Immature natural killer cell (primary cell): ENCODE results near the gene CDH9. TPM values are rescaled to one million over a fixed set of nuclear protein-coding genes. Genes with fewer than 3 reads are reported as not detected.

Experiments used
- DNase-seq, 3 donors: peaks; one replicate each; pipeline ENCODE4 v3.0.0; 2022; ENCODE audit warnings: mixed read lengths in 1 of 3
- H3K27ac Mint-ChIP-seq, 6 donors: one replicate each; pipeline ENCODE4 v1.8.0; 2020; ENCODE audit warnings: mixed read lengths in 6 of 6, mild to moderate bottlenecking in 5 of 6, inconsistent platforms in 4 of 6, moderate library complexity in 3 of 6
- H3K27me3 Mint-ChIP-seq, 3 donors: one replicate each; pipeline ENCODE4 v1.8.0; 2020 to 2021; ENCODE audit warnings: low read depth in 3 of 3, mild to moderate bottlenecking in 3 of 3, mixed read lengths in 3 of 3, moderate library complexity in 3 of 3, inconsistent platforms in 1 of 3
- H3K36me3 Mint-ChIP-seq, 3 donors: one replicate each; pipeline ENCODE4 v1.8.0; 2020; ENCODE audit warnings: mixed read lengths in 3 of 3, inconsistent platforms in 2 of 3, mild to moderate bottlenecking in 2 of 3
- H3K4me1 Mint-ChIP-seq, 2 donors: one replicate each; pipeline ENCODE4 v1.8.0; 2020; ENCODE audit warnings: inconsistent platforms in 2 of 2, mild to moderate bottlenecking in 2 of 2, mixed read lengths in 2 of 2, moderate library complexity in 1 of 2
- H3K4me3 Mint-ChIP-seq, 5 donors: one replicate each; pipeline ENCODE4 v1.8.0; 2020; ENCODE audit warnings: mild to moderate bottlenecking in 5 of 5, mixed read lengths in 5 of 5, inconsistent platforms in 3 of 5, moderate library complexity in 3 of 5
- H3K9me3 Mint-ChIP-seq, 6 donors: one replicate each; pipeline ENCODE4 v1.8.0; 2020; ENCODE audit warnings: mild to moderate bottlenecking in 6 of 6, mixed read lengths in 6 of 6, inconsistent platforms in 4 of 6, moderate library complexity in 3 of 6
- polyA plus RNA-seq, 3 donors: library from polyadenylated mRNA; unstranded; fragments of 300-500 nt; fragmentation: Illumina TruSeq; gene quantifications; one replicate each; pipeline ENCODE4 v1.2.3, GENCODE V29; 2021

CDH9 gene
- polyA plus RNA-seq, 3 donors from 2014 or later = not detected

DNA sequence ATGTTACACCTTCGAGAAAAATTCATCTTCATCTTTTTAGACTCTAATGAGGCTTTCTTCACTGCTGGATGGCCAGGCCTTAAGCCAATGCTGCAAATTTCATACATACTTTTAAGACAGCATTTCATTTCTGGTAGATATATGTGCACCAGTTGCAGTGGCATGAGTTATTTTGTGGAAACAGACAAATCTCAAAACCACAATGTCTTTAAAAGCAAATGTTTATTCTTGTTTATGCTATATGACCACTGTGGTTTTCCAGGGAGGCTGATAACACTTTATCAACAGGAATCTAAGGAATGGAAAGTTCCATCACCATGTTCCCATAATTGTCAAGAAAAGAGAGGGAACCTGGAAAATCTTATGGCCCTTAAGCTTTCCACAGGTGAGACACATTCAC, 27.7 kb downstream of the CDH9 start:
- Mint-ChIP-seq H3K4me3 (no peak overlapping the region), H3K4me1 (no peaks in the 10 kb centered on the region), H3K27ac (no peak overlapping the region), H3K36me3 (no peaks in the 10 kb centered on the region), H3K9me3 (peaks cover 3 to 44% (median 17%) of the 10 kb centered on the region in 6 donors), H3K27me3 (peaks cover 0 to 2% (median 0%) of the 10 kb centered on the region in 3 donors)
- no peak for DNase-seq

DNA sequence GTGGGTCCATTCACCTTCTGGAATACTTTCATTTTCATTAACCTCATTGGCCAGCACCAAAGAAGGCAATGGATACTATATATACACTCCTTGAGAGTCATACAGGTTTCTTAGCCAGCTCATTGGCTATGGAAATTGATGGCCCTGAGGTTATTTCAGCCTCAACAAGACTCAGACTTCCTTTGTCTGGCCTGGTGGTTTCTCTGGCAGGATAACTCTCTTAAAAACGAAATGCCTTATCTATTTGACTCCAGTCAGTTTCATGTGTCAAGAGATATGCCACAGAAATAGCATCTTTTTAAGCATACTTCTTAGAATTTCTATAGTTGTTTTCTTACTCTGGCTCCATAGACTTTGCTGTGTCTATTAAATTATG, 28.9 kb downstream of the CDH9 start:
- Mint-ChIP-seq H3K36me3 (peaks cover 0 to under 1% (median 0%) of the 10 kb centered on the region in 3 donors), H3K27me3 (peaks cover 0 to 2% (median 0%) of the 10 kb centered on the region in 3 donors), H3K9me3 (peaks cover 7 to 49% (median 22%) of the 10 kb centered on the region in 6 donors), H3K4me3 (no peak overlapping the region), H3K4me1 (no peaks in the 10 kb centered on the region), H3K27ac (no peak overlapping the region)
- no peak for DNase-seq

DNA sequence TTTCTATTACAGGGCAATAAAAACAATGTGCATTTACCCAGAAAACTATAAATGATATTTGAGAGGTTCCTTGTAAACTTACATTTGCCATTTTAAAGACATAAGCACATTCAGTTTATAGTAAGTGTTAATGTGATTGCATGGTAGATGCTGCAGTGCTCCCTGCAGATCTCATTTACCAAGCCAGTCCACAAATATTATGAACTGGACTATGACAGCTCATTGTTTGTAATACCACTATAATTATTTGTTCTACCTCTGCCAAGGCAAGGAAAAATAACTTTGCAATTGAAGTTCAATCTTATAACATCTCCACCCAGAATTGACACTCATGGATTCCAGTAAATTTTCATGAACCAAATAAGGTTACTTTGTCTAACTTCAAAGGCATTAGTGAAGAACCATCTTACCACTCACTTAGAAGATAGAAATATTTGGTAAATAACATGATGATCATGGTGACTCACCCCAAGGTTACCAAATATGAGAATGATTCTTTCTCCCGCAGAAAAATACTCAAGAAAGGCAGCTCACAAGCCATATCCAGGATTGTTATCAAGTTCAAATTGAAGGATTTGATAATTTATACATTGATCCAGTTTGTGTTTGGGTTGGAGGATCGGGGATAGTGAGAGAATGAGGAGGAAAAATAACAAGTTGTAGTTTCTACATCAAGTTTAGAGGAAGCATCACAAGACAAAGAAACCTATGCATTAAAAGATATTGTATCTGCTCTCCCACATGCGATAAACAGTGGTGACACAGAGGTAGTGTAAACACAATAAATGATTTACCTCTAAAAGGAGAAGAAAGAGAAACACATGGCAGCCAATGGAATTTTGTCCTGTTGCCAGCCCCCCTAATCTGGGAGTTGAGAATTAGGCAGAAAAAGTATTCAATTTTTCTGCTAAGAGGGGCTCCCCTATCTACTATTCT, 29.5 kb downstream of the CDH9 start:
- no peaks in the 10 kb centered on the region for H3K4me1 Mint-ChIP-seq

DNA sequence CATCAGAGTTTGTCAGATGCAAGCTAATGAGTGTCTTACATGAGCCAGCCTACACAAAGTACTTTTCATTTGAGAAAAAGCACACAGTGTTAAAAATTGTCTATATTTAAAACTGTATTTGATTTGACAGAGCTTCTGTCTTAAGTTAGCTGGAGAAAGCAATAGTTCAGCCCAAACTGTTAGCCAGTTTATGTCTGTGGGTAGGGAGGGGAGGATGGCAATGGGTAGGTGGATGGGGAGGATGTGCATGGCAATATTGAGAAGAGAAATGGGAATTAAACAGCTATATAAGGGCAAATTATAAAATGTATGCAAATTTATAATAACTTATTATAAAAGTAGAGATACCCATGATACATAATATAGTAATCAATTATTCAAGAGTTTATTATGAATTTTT, 31.3 kb downstream of the CDH9 start:
- no peak for DNase-seq
- H3K27ac Mint-ChIP-seq = no peak overlapping the region
- no peaks in the 10 kb centered on the region for H3K4me1 Mint-ChIP-seq
- peaks cover 0 to 4% (median 0%) of the 10 kb centered on the region in 3 donors for H3K36me3 Mint-ChIP-seq
- H3K9me3 Mint-ChIP-seq = peaks cover 11 to 60% (median 30%) of the 10 kb centered on the region in 6 donors
- H3K4me3 Mint-ChIP-seq = no peak overlapping the region
- H3K27me3 Mint-ChIP-seq = no peaks in the 10 kb centered on the region

More for the DNA sequence above, 29.5 kb downstream of the CDH9 start:
- Mint-ChIP-seq H3K9me3 (peaks cover 11 to 52% (median 27%) of the 10 kb centered on the region in 6 donors), H3K27me3 (no peaks in the 10 kb centered on the region), H3K27ac (no peak overlapping the region), H3K36me3 (peaks cover 0 to 4% (median 0%) of the 10 kb centered on the region in 3 donors), H3K4me3 (no peak overlapping the region)
- DNase-seq = no peak

DNA sequence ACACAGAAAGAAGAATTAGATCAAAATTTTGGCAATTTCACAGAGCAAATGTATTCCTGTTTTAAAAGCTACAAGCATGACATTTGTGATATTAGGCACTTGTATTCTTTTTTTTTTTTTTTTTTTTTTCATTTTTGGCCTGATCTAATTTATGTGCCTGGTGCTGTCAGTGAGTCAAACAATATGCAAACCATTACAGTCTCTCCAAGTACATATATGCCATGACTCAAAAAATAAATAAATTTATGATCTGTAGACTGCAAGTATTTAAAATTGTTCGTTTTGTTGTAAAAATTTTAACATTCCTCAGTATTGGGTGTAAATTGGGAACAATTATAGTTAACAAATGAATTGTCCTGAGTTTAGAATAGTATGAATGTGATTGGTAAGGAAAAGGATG, 51.4 kb downstream of the CDH9 start:
- no peaks in the 10 kb centered on the region for H3K36me3 Mint-ChIP-seq
- no peaks in the 10 kb centered on the region for H3K27me3 Mint-ChIP-seq
- no peaks in the 10 kb centered on the region for H3K4me1 Mint-ChIP-seq

DNA sequence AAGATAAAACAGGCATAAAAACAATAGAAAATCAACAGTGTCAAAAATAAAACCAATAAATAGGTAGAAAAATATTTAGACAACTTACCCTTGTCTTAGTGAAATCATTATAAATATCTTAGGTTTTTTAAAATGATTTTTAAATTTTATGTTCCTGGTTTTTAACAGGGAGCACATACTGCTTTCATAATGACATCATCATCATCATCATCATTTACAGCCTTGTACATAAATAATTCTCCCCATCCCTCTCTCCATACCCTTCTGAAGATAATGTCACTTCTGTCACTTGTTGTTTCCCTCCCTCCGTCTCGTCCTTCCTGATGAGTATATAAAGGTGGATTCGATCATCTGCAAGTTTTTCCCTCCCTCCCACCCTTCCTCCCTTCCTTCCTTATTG, 56.6 kb downstream of the CDH9 start:
- peaks cover 7 to 54% (median 24%) of the 10 kb centered on the region in 6 donors for H3K9me3 Mint-ChIP-seq
- H3K36me3 Mint-ChIP-seq = peaks cover 0 to 3% (median 0%) of the 10 kb centered on the region in 3 donors
- no peaks in the 10 kb centered on the region for H3K4me1 Mint-ChIP-seq
- H3K4me3 Mint-ChIP-seq = no peak overlapping the region
- H3K27ac Mint-ChIP-seq = no peak overlapping the region
- no peaks in the 10 kb centered on the region for H3K27me3 Mint-ChIP-seq
- DNase-seq = no peak

More for the DNA sequence above, 51.4 kb downstream of the CDH9 start:
- H3K9me3 Mint-ChIP-seq = peaks cover 11 to 53% (median 29%) of the 10 kb centered on the region in 6 donors
- DNase-seq = no peak
- no peak overlapping the region for H3K27ac Mint-ChIP-seq
- H3K4me3 Mint-ChIP-seq = no peak overlapping the region

DNA sequence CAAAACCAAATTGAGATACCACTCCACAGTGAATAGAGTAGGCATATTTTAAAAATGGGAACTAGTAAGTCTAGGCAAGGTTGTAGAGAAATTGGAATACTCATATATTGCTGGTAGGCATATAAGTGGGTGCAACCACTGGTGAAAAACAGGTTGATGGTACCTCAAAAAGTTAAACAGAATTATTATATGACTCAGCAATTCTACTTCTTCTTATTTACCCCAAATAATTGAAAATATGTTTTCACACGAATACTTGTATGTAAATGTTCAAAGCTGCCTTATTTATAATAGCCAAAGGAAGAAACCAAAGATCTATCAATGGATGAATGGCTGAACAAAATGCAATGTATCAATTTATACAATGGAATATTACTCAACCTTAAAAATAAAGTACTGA, 79.1 kb downstream of the CDH9 start:
- no peak for DNase-seq
- Mint-ChIP-seq H3K27ac (no peak overlapping the region), H3K9me3 (peaks cover 4 to 55% (median 38%) of the 10 kb centered on the region in 6 donors), H3K4me3 (no peak overlapping the region), H3K4me1 (no peaks in the 10 kb centered on the region), H3K27me3 (no peaks in the 10 kb centered on the region), H3K36me3 (peaks cover 0 to 12% (median 0%) of the 10 kb centered on the region in 3 donors)

DNA sequence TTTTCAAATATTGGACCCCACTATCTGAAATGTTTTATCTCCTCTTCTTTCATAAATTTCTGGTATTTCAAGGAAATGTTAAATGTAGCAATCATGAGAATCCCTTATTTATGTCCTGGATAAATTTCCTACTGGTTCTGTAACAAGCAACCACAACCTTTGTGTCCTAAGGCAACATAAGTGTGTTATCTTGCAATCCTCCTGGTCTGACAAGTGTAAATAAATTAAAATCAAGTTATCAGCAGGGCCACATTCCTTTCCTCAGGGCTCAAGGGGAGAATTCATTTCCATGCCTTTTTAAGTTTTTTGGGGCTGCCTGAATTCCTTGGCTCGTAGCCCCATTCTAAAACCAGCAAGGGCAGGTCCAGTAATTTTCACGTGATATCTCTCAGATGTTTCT, 83.2 kb downstream of the CDH9 start:
- Mint-ChIP-seq H3K4me1 (no peaks in the 10 kb centered on the region), H3K27ac (no peak overlapping the region), H3K27me3 (peaks cover 0 to 3% (median 0%) of the 10 kb centered on the region in 3 donors), H3K9me3 (peaks cover 14 to 46% (median 36%) of the 10 kb centered on the region in 6 donors), H3K4me3 (no peak overlapping the region), H3K36me3 (peaks cover 0 to 9% (median 0%) of the 10 kb centered on the region in 3 donors)
- no peak for DNase-seq

DNA sequence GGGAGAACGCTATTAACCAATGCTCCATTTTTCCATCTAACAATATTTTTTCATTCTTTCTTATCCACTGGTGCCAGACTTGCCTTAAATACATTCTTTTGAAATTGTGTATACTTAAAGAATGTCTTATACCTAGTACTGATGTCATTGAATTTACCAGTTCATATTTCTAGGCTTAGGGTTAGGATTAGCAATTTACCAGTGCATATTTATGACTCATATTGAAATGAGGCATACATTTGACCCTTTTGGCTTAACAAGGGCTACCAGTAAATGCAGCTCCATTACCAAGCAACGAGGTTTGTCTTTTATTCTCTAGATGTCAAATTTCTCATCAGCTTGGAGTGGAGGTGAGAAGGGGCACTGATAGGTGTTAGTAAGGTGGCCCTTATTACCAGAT, 89.5 kb downstream of the CDH9 start:
- Mint-ChIP-seq H3K36me3 (peaks cover 0 to 3% (median 0%) of the 10 kb centered on the region in 3 donors), H3K4me1 (no peaks in the 10 kb centered on the region), H3K9me3 (peaks cover 11 to 57% (median 41%) of the 10 kb centered on the region in 6 donors), H3K27ac (no peak overlapping the region), H3K4me3 (no peak overlapping the region), H3K27me3 (peaks cover 0 to 3% (median 0%) of the 10 kb centered on the region in 3 donors)
- no peak for DNase-seq

DNA sequence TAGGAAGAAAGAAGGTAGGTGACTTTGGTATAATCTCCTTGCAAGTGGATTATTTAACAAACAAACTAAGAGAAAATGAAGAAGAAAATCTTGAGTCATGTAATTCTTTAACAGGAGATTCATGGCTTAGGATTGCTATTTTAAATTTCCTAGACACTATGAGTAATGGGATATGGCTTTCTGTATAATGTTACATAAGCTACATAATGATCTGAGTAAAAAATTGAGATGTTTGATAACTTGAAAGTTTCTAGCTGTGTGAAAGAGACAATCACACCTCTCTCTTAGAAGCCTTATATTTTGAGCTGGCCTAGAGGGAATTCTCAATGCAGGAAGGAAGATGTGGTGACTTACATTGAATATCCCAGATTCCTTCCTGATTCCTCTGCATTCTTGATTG, 92.5 kb downstream of the CDH9 start:
- DNase-seq = no peak
- Mint-ChIP-seq H3K27ac (no peak overlapping the region), H3K4me1 (no peaks in the 10 kb centered on the region), H3K9me3 (peaks cover 5 to 70% (median 30%) of the 10 kb centered on the region in 6 donors), H3K36me3 (peaks cover 0 to 3% (median 0%) of the 10 kb centered on the region in 3 donors), H3K4me3 (no peak overlapping the region), H3K27me3 (no peaks in the 10 kb centered on the region)

DNA sequence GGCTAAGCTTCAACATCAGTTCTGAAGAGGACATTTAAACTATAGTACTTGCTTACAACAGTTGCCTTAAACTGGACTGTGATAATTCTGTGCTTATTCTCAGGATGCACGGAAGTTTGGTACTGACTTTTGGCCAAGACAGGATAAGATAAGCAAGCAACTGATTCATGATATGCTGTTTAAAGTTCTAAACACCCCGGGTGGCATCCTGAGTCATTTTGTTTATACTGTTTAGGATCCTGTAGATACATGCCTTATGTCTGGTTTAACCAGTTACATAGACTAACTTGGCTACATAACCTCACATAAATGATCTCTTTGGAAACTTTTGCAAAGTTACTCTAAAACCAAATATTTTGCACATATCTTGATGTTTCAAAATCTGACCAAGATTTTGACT, 95.9 kb downstream of the CDH9 start:
- DNase-seq = no peak
- H3K36me3 Mint-ChIP-seq = peaks cover 0 to 3% (median 0%) of the 10 kb centered on the region in 3 donors
- H3K4me3 Mint-ChIP-seq = no peak overlapping the region
- peaks cover 5 to 50% (median 13%) of the 10 kb centered on the region in 6 donors for H3K9me3 Mint-ChIP-seq
- H3K27me3 Mint-ChIP-seq = no peaks in the 10 kb centered on the region
- no peak overlapping the region for H3K27ac Mint-ChIP-seq
- no peaks in the 10 kb centered on the region for H3K4me1 Mint-ChIP-seq

DNA sequence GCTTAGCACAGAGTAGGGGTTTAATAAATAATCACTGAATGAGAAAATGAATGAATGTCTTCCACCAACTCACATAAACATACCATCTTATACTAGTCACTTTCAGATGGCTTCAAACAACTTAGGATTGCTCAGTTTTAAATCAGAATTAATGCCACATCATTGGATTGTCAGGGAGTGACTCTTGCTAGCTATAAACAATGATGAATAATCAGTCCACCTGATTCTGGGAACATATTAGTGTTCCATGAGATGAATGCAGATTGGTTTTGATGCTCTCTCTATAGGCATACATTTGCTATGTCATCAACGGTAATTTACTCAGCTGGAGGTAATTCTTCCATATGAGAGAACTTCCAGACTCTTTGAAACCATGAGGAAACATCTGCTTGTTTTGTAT, 97.4 kb downstream of the CDH9 start:
- Mint-ChIP-seq H3K4me1 (no peaks in the 10 kb centered on the region), H3K27ac (no peak overlapping the region), H3K9me3 (peaks cover 5 to 40% (median 11%) of the 10 kb centered on the region in 6 donors), H3K36me3 (peaks cover 0 to 3% (median 0%) of the 10 kb centered on the region in 3 donors), H3K27me3 (no peaks in the 10 kb centered on the region), H3K4me3 (no peak overlapping the region)
- DNase-seq = no peak

DNA sequence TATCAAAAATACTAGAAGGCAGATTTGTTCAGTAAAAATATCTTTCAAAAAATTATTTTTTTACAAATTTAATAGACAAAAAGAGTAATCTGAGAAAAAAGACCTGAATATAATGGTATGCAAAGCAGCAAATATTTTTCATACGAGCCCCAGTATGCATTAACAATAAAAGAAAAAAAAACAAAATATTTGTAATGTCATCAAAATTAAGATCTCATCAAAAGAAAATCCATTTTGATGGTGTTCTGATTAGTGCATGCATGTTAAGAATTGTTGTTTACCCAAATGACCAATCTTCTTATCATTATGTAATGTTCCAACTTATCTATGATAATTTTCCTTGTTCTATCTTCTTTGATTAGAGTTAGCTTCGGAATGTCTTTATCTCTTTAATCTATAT, 106.1 kb downstream of the CDH9 start:
- Mint-ChIP-seq H3K4me1 (no peaks in the 10 kb centered on the region), H3K4me3 (no peak overlapping the region), H3K27me3 (peaks cover 0 to 1% (median 0%) of the 10 kb centered on the region in 3 donors), H3K27ac (no peak overlapping the region), H3K36me3 (no peaks in the 10 kb centered on the region), H3K9me3 (peaks cover 3 to 61% (median 43%) of the 10 kb centered on the region in 6 donors)
- DNase-seq = no peak

DNA sequence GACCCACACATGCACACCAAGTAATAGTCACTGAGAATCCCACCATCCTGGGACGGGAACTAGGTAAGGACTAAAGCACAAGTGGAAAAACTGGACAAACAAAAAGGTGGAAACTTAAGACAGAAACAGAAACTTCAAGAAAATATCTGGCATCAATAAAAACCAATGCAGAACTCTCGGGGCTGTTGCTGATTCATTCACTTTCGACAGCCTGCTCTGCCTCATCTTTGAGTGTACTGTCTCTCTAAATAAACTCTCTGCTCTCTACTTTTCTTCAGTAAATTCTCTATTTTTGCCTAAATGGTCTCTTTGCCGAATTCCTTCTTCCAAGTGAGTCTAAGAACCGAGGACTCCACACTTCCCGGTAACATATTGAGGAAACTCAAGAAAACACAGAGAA, 116.9 kb downstream of the CDH9 start:
- Mint-ChIP-seq H3K27me3 (peaks cover 0 to 1% (median 1%) of the 10 kb centered on the region in 3 donors), H3K4me3 (no peak overlapping the region), H3K9me3 (peaks cover 17 to 73% (median 50%) of the 10 kb centered on the region in 6 donors), H3K36me3 (peaks cover 0 to 5% (median 0%) of the 10 kb centered on the region in 3 donors), H3K4me1 (no peaks in the 10 kb centered on the region), H3K27ac (no peak overlapping the region)
- DNase-seq = no peak
